Measurements from ENCODE around the gene SORCS2. TPM values are rescaled to one million over a fixed set of nuclear protein-coding genes. Genes with fewer than 3 reads are reported as not detected.

Gene SORCS2
- polyA plus RNA-seq, 1 of the 3 experiments (the other 2 are of a cell fraction), result 1.6 TPM

DNA sequence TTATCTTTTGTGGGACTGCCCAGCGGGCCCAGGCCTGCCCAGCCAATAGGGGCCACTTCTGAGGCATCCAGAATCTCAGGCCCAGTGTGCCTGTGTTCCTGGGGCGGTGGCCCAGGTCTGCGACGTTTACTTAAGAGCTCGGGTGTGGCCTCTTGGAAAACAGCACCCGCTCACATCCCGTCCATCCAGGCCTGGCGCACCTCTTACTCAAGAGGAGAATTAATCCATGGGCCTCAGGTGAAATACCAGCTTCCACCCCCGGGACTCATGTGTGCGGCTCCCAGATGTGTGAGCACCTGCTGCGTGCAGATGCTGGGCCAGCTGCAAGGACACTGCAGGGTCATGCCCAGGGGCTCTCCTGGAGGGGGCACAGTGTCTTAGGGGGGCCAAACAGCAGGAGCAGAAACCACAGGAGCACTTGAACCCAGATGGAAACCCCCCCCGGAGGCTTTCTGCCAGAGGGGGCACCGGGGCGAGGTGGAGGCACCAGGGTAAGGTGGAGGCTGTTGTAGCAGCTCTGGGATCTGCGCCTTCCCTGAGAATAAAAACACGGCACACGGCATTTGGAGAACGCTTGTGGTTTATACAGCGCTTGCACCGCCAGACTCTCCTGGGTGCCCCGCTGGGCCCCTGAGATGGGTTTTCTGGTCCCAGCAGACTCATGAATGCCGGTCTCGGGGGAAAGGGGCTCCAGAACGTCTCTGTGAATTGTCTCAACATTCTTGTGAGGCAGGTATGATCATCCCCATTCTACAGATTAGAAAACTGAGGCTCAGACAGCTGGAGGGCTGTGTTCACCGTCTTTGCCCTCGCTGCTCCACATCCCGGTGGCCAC, 239.6 kb downstream of the SORCS2 start (continued):
- TF ChIP-seq MXI1 (IDR thresholded peaks at IDR 0.05; ENCODE audit: low read depth, low read length), result no peak
- TF ChIP-seq, protein P1, sequence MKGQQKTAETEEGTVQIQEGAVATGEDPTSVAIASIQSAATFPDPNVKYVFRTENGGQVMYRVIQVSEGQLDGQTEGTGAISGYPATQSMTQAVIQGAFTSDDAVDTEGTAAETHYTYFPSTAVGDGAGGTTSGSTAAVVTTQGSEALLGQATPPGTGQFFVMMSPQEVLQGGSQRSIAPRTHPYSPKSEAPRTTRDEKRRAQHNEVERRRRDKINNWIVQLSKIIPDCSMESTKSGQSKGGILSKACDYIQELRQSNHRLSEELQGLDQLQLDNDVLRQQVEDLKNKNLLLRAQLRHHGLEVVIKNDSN (IDR thresholded peaks at IDR 0.05; ENCODE audit: borderline replicate concordance, low read depth), result no peak
- no peak for TF ChIP-seq RXRA (IDR thresholded peaks at IDR 0.05; ENCODE audit: borderline replicate concordance, low read depth)
- TF ChIP-seq POLR2AphosphoS5 (IDR thresholded peaks at IDR 0.05; ENCODE audit: low read depth, low read length), result no peak
- no peak for TF ChIP-seq EZH2phosphoT487 (IDR thresholded peaks at IDR 0.05; ENCODE audit: borderline replicate concordance, low read depth)
- TF ChIP-seq ELF1 (IDR thresholded peaks at IDR 0.05), result no peak
- TF ChIP-seq EP300 (IDR thresholded peaks at IDR 0.05; ENCODE audit: borderline replicate concordance in 1 of 2, low read depth in 1 of 2, low read length in 1 of 2), result no peak
- TF ChIP-seq, protein P2, sequence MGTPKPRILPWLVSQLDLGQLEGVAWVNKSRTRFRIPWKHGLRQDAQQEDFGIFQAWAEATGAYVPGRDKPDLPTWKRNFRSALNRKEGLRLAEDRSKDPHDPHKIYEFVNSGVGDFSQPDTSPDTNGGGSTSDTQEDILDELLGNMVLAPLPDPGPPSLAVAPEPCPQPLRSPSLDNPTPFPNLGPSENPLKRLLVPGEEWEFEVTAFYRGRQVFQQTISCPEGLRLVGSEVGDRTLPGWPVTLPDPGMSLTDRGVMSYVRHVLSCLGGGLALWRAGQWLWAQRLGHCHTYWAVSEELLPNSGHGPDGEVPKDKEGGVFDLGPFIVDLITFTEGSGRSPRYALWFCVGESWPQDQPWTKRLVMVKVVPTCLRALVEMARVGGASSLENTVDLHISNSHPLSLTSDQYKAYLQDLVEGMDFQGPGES (IDR thresholded peaks at IDR 0.05; ENCODE audit: low read depth, low read length), result no peak

DNA sequence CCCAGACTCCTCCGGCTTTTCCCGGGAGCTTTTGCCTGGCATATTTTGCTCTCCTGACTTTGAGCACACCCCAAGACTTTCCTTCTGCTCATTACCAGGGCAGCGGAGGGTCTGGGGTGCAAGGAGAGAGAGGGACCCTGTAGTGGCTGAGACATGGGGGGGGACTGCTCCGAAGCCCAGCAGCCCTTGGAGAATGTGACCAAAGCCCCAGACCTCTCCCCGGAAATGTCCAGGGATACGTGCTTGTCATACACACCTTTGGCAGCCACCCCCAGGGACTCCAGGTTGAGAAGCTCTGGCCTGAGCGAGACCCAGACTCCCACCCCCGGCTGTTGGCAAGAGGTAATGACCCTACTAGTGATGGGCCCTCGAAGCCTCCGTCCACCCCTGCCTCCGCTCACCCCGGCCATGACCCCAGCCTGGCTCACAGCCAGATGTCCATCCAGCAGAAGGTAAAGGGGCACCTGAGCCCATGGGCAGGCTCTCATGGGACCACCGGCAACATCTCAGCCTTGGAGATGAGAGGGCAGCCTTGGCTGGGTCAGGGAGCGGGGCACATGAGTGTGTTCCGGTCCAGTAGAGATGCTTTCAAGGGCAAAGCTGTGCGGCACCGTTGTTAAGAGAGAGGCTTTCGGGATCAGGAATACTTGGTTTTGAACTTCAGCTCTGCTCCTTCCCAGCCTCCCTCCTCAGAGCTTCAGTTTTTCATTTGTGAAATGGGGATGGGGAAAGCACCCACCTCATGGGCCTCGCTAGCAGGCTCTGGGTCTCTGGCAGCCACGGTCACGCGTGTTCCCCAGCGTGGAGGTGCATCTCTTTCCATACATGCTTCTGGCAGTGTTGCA, 240.4 kb downstream of the SORCS2 start:
- 91% methylated on average over 14 of the region's 23 CpGs for WGBS (ENCODE audit: low lambda C conversion rate)

More for the DNA sequence above, 240.4 kb downstream of the SORCS2 start:
- Histone ChIP-seq H3K9me3 (no peaks in the 10 kb centered on the region), H3K9ac (no peak overlapping the region), H4K20me1 (ENCODE audit: insufficient read depth) (no peaks in the 10 kb centered on the region), H3F3A (replicated peaks; ENCODE audit: insufficient read depth) (no peaks in the 10 kb centered on the region), H2AFZ (ENCODE audit: low read depth) (no peak overlapping the region), H3K27me3 (ENCODE audit: insufficient read depth) (no peaks in the 10 kb centered on the region), H3K4me3 (ENCODE audit: low read depth in 2 of 2, low read length in 1 of 2) (no peak overlapping the region), H3K4me1 (ENCODE audit: control insufficient read depth in 1 of 2, insufficient read depth in 2 of 2, low read depth in 1 of 2, low read length in 1 of 2) (no peaks in the 10 kb centered on the region; a peak in 1 of 4 replicates), H3K27ac (ENCODE audit: low read depth in 2 of 2, low read length in 1 of 2) (no peak overlapping the region), H3K36me3 (replicated peaks in 1 of 2; ENCODE audit: control insufficient read depth in 1 of 2, insufficient read depth in 2 of 2, low read length in 1 of 2) (no peaks in the 10 kb centered on the region), H3K4me2 (no peak overlapping the region), H3K79me2 (ENCODE audit: insufficient read depth) (no peaks in the 10 kb centered on the region), H3K9me2 (no peaks in the 10 kb centered on the region)
- no peak for DNase-seq
- POLR2A ChIA-PET, result no interaction called here
- CTCF ChIA-PET, result no interaction called here
- TF ChIP-seq POLR2AphosphoS5 (IDR thresholded peaks at IDR 0.05; ENCODE audit: low read depth, low read length), result no peak
- TF ChIP-seq GATA2 (CRISPR knock-in tag; IDR thresholded peaks at IDR 0.05), result no peak
- no peak for TF ChIP-seq MEF2A (IDR thresholded peaks at IDR 0.05; ENCODE audit: borderline replicate concordance, low read depth)
- no peak for TF ChIP-seq TAF1 (IDR thresholded peaks at IDR 0.05; ENCODE audit: borderline replicate concordance, low read depth, low read length)
- TF ChIP-seq MXI1 (IDR thresholded peaks at IDR 0.05; ENCODE audit: low read depth, low read length), result no peak
- TF ChIP-seq YY1 (IDR thresholded peaks at IDR 0.05; ENCODE audit: low read depth), result no peak
- TF ChIP-seq SIN3A (IDR thresholded peaks at IDR 0.05; ENCODE audit: borderline replicate concordance, low read depth, low read length), result no peak
- no peak for TF ChIP-seq FOXM1 (IDR thresholded peaks at IDR 0.05; ENCODE audit: low read depth)
- TF ChIP-seq RFX5 (IDR thresholded peaks at IDR 0.05; ENCODE audit: low read length), result no peak
- TF ChIP-seq JUND (IDR thresholded peaks at IDR 0.05), result no peak
- TF ChIP-seq, protein P3, sequence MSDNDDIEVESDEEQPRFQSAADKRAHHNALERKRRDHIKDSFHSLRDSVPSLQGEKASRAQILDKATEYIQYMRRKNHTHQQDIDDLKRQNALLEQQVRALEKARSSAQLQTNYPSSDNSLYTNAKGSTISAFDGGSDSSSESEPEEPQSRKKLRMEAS (IDR thresholded peaks at IDR 0.05; ENCODE audit: low read depth), result no peak
- TF ChIP-seq RXRA (IDR thresholded peaks at IDR 0.05; ENCODE audit: borderline replicate concordance, low read depth), result no peak
- no peak for TF ChIP-seq GABPA (IDR thresholded peaks at IDR 0.05; ENCODE audit: low read depth)
- TF ChIP-seq EZH2phosphoT487 (IDR thresholded peaks at IDR 0.05; ENCODE audit: borderline replicate concordance, low read depth), result no peak
- TF ChIP-seq FOXJ3 (CRISPR knock-in tag; IDR thresholded peaks at IDR 0.05), result no peak
- no peak for TF ChIP-seq TEAD4 (IDR thresholded peaks at IDR 0.05; ENCODE audit: borderline replicate concordance, insufficient read depth)

Data from SK-N-SH (cell line).